Cardiac septum (tissue), 1 donor: ENCODE data around the gene TCERG1L. TPM values are rescaled to one million over a fixed set of nuclear protein-coding genes. Genes with fewer than 3 reads are reported as not detected.

Source experiments
- DNase-seq: peaks from one replicate; pipeline ENCODE4 v3.0.0-alpha.2; 2020; ENCODE audit warnings: low spot score
- intact Hi-C: fragments of 100-400 bp; cut with DNase I; formaldehyde crosslinking; loops from one replicate; pipeline ENCODE4 v1.14.0; 2022
- total RNA-seq: library from RNA; stranded (reverse); fragmentation: NEBNext Ultra II Directional; extraction: Animal tissue kit (Norgen Biotek cat#: 25700); gene quantifications from one replicate; pipeline ENCODE4 v1.2.1, GENCODE V29; 2021
- donor health status: DM: no; HTN: no; CAD: no.

Gene TCERG1L
- total RNA-seq, 1 donor from 2014 or later, result not detected

DNA sequence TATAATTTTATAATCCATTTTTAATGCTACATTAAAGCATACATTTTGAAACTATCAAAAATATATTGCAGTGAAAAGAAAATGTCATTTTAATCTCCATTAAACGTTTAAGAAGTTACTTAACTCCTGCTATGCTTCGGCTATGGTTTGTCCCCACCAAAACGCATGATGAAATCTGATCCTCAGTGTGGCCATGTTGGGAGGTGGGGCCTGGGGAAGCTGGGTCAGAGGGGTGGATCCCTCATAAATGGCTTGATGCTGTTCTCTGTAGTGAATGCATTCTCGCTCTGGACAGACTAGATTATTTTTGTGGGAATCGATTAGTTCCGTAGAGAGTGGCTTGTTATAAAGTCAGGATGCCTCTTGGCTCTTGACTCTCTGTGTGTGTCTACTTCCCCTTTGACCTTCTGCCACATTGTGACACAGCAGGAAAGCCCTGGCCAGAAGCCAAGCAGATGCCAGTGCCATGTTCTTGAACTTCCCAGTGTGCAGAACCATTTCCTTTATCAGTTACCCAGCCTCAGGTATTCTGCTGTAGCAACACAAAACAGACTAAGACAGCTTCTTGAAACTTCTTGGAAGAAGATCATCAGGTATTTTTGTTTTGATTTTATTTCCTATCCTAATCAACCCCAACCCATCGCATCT, 77.8 kb downstream of the TCERG1L start:
- no peak for DNase-seq
- intact Hi-C loops, result no loop called here

DNA sequence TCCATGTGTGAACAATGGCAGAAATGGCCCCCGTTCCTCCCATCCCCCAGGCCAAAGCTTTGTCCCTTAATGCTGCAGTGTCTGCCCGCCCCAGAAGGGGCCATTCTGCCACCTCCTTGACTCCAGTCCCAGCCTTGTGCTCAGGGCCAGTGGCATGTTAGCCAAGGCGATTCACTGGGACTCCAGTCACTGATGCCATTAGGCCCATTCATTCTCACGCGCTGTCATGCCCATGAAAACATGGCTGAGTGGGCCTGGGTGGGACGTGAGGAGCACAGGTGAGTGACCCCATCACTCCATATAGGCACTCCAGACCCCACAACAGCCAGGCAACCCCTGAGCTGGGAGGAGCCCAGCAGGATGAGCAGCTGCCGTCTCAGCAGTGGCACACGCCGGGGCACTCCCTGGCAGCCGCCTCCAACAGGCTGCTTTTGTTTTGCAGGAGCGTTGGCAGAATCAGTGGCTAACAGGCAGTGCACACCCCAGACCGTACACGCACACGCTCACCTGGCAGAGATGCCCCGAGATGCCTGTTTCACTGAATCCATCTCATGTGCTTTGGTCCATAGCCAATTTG, 79.5 kb downstream of the TCERG1L start:
- no peak for DNase-seq
- intact Hi-C loops, result no loop called here

DNA sequence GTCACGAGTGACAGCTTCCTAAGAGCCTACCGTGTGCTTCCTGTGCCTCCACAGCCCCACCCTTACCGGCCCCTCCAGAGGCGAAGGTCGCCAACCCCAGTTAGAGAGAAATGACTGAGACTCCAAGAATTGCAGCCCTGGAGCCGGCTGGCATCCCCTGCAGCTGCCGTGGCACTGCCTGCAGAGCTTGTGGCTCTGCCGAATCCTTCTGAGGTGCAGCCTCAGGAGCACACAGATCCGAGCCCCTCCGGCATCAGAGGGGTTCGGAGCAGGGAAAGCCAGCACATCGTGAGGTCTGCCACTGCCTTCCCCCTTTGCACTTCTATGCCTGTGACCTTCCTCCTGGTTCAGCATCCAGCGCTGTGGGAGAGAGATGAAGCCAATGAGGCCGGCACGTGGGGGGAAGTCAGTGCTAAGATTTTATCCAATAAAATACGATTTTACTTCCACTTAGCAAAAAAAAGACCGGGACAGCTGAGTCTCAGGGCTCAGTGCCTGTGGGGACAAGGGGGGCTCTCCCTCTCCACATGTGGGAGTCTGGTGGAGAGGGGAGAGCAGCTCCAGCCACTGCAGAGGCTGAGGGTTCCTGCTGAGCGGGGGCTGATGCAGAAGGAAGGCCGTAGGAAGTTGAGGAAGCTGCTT, 80.1 kb downstream of the TCERG1L start:
- intact Hi-C loops, result no loop called here
- DNase-seq, result no peak

DNA sequence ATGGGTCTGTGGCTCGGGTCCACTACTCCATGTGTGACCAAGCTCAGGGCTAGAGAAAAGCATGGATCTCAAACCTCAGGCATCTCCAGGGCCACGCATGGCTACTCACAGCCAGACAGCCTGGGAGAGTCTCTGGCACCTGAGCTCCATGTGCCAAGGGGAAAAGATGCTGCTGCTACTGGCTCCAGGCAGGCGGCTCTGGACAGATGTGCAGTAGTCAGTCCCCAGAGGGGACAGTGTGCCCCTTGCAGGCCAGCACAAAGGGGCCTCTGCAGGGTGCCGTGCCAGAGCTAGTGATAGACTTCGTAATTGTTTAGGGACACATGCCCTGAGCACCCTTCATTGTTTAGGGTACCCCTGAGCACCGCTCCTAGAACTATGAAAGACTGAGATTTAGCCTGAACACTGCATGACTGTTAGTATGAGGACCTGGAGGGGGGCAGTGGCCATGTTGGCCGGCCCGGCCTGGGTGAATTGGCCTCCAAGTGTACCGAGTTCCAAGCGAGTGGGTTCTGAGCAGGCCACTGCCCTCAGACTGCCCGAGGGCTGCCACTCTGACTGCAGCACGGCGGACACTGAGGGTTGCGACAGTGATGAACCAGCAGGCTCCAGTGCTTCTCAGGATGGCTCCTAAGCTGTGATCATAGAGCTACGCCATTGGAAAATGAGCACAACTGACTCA, 80.7 kb downstream of the TCERG1L start:
- DNase-seq, result no peak
- intact Hi-C loops, result no loop called here

DNA sequence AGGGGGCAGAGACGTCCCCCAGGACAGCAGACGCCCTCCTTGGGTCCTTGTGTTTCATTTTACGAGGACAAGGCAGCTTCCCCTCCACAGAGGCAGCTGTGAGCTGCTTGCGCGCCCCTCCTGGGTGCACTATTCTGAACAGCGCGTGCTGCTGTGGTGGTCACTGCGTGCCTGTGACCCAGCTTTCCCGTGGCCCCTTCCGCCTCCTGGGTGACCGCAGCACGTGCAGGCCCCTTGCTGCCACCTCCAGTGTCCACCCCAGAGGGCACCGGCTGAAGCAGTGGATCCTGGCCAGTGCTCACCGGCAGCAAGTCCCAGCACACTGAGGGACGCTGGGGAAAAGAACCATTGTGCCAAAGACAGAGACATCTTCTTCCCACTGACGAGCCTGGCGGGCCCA, 81.4 kb downstream of the TCERG1L start:
- intact Hi-C loops, result no loop called here
- no peak for DNase-seq

DNA sequence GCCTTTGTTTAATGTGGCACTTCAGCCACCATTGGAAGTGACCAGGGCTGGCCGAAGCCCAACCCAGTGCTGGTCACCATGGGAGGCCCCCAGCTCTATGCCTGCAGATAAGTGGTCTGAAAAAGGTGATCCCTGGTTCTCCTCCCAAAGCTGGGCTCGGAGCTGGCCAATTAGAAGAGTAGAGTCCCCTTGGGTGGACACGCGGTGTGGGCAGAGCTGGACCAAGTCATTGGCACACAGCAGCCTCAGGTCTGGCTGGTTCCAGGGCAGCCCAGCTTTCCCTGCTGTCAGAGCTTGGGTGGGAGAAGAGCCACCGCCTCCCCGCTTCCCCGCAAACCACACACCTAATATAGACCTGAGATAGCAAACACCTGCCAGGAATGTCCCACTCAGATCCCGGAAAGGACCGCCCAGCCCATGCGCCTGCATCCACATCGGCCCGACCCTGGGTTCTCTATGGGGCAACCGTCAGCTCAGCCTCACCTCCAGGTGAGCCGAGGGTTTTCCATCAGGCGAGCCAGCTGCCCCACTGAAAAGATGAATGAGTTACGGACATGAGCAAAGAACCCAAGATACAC, 84.3 kb downstream of the TCERG1L start:
- DNase-seq, result no peak
- intact Hi-C loops, result no loop called here

DNA sequence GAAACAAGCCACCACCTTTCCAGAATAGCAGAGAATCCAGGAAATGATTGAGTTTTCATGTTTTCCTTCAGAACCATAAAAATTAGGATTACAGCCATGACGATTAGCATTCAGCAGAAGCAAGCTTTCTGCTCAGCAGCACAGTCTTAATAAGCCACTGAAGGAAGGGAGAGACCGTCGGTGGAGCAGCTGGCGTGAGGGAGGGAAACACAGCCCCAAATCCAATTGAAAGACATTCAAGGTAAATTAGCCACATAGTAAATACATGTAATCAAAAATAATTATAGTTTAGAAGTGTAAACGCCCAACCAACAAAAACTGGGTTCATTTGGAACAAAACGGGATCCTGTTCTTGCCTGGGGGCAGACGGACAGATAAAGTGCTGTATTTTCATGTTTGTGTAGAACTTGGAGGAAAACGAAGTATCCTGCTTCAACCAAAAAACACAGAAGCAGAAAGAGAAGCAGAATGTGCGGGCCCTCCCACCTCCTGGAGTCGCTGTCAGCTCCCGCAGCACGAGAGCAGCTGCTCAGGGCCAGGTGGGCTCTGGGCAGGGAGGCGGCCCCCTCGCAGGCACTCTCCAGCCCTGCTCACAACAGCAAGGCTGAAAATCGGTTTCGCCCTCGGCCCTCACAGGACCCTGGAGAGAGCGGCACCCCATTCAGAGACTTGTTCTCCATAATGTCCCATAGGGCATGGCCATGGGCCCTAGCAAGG, 84.9 kb downstream of the TCERG1L start:
- DNase-seq, result no peak
- intact Hi-C loops, result no loop called here

DNA sequence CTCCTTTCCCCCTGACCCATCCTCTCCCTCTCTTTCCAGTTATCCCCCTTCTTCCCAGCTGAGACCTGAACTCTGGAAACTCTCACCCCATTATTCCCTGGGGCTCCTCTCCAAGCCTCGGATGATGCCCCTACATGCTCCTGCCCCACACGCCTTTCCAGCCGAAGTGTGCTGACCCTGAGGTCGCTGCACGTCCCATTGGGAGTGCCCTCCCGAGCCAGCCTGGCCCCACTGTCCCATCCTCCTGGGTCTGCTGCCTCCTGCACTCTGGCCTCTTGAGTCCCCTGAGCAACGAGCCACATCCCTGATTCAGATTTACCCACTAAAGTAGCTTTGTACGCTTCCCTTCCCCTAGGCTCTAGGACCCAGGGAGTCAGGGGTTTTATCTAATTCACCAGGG, 87.4 kb downstream of the TCERG1L start:
- intact Hi-C loops, result no loop called here
- no peak for DNase-seq

DNA sequence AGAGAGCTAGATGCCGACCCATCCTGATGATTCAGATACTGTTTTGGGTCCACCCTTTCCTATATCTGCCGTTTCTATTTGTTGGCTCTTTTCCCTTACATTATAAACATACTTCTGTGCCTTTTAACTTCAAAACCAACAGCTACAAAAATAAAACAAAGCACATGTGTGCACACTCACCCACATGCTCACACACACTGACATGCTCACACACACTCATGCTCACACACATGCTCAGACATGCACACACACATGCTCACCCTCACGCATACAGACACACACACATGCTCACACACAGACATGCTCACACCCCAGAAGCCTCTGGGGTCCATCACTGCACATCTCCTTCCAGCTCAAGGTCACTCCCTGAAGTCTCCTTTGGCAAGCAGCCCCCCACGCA, 88.1 kb downstream of the TCERG1L start:
- intact Hi-C loops, result no loop called here
- no peak for DNase-seq

DNA sequence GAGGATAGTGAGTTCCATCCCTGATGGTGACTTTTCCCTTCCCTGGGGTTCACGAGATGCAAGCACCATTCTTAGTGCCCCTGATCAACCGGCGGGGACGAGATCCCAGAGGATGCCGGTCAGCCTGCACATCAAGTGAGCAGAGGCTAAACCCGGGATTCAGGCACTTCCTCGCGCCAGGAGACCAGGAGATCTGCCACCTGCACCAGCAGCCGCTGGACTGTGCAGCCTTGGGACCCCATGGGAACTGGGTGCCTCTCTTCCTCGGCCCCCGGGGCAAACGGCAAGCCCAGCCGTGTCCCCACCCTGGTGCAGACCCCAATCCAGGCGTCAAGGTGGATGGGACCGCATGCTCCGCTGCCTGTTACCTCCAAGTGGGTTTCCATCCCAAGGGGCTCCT, 88.5 kb downstream of the TCERG1L start:
- DNase-seq, result no peak
- intact Hi-C loops, result no loop called here

DNA sequence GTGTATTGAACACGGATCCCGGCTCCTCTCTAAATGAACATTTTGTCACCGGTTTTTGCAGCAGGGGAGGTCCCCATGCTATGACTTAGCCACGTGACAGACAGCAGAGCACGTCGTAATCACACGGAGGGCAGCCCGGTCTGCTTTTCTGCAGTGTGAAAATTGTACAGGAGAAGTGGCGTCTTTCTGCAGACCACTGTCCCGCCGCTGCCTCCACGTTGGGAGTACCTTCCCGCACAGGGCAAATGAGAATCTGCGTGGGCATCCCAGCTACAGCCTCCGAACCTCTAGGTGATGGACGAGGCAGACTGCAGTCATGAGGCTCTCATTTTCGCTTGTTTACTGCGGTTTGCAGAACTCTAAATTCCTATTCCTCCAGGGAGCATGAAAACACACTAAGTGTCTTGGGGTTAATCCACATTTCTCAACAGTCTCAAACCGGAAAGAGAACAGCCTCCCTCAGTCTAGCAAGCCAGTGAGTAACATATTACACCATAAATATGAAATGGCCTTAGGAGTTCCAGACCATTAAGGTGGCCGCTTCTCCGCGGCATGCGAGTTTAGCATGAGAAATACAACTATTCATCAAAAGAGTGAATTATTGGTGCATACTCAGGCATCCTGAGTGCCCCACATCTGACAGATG, 89.8 kb downstream of the TCERG1L start:
- intact Hi-C loops, result no loop called here
- DNase-seq, result no peak

DNA sequence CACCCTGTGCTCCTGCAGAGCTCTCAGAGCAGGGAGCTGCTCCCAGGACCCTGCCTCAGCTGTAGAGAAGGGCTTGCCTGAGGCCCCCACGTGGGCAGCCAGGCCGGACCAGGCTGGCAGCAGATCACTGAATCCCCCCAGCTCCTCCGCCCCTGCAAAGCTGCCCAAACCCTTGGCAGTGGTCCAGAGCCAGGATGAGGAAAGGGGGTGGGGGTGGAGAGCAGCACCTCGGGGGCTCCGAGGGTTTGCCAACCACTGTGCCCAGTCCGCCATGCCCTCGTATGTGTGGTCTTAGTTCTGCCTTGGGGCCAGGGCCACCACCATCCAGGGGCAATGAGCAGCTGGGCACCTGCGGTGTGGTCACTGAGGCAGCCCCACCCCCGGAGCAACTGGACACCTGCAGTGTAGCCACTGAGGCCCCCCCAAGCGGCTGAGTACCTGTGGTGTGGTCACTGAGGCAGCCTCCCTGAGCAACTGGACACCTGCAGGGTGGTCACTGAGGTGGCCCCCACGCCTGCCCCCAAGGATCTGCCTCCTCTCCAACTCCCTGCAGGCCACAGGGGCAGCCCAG, 90.8 kb downstream of the TCERG1L start:
- intact Hi-C loops, result no loop called here
- DNase-seq, result no peak

DNA sequence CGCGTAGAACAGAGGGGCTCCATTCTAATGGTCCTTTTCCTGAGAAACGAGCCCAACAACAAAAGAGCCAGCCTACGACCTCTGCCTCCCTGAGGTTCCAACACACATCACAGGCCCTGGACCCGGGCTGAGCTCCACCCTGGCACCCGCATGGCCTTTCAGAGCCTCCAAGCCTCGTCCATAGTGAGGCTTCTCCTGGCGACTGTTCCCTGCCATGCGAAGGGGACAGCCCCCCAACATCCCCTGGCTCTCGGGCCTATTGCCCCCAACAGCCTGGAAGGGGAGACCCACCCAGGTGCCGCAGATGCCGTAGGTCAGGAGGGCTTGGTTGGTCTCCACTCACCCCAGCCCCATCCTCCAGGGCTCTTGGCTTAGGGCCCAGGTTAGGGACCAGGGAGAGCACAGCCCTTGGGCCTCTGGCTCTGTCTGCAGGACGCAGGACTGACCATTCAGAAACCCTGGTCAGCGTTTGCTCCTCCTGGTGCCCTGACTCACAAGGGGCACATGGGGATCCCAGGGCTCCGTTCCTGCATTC, 91.5 kb downstream of the TCERG1L start:
- intact Hi-C loops, result no loop called here

DNA sequence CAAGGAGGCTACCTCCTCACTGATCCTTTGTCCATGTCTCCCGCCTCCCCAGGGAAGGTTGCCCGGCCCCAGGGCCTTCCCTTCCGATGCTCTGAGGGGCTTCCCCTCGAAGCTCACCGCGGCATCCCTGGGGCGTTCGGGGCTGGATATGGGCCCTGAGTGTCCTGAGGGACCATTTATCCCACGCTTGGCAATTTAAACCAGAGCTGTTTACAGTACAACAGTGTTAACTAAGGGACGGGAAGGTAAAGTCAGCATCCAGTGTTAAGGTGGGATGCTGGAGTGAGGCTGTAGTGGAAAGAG, 92.0 kb downstream of the TCERG1L start:
- DNase-seq, result no peak
- intact Hi-C loops, result no loop called here

More for the DNA sequence above, 91.5 kb downstream of the TCERG1L start:
- DNase-seq, result no peak

DNA sequence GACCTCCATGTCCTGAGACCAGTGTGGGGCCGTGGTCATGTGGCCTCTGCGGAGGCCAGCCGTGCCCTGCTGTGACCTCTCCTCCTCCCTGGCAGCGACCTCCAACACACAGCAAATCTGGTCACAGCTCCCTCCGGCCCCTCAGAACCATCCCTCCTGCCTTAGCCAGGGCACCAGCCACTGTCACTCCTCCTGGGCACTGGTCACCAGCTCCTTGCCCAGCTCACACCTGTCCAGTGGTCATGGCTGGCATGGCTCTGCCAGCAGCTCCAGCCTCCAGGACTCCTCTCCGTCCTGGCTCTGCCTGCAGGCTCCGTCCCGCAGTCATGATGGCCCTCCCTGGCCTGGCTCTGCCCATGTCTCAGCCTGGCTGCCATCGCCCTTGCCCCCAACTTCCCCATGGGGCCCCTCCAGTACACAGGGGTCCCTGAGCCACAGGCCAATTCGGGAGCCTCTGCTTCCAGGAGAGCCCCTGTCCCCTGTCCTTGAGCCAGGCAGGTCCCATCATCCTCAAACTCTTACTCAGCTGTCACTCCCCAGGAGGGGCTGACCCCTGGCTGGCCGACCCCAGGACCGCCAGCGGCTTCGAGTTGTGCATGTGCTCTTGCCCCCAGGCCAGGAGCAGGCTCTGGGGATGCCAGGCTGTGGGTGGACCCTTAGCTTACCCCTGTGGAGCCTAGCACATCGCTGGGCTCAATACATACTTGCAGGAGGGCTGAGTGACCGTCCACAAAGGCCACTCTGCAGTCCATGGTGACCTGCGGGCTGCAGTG, 92.5 kb downstream of the TCERG1L start:
- intact Hi-C loops, result no loop called here
- DNase-seq, result no peak

DNA sequence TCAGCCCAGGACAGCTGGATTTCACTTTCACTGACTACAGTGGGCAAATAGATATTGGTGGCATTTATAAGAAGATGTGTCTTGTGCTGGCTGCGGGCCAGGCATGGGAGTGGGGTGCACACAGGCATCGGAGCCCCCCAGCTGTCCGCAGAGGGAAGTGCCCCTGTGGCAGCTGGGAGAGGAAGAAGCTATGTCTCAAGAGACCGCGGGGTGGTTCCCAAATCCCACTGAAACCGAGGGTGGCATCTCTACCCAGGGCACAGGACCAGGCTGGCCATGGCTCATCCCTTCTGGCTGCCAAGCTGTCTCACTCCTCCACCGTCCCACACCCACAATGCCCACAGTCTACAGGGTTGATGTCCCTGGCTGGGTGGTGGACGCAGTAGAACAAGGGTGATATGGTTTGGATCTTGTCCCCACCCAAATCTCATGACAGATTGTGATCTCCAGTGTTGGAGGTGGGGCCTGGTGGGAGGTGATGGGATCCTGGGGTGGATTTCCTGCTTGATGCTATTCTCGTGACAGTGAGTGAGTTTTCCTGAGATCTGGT, 94.8 kb downstream of the TCERG1L start:
- intact Hi-C loops, result no loop called here
- peak; percentile 49 for DNase-seq

DNA sequence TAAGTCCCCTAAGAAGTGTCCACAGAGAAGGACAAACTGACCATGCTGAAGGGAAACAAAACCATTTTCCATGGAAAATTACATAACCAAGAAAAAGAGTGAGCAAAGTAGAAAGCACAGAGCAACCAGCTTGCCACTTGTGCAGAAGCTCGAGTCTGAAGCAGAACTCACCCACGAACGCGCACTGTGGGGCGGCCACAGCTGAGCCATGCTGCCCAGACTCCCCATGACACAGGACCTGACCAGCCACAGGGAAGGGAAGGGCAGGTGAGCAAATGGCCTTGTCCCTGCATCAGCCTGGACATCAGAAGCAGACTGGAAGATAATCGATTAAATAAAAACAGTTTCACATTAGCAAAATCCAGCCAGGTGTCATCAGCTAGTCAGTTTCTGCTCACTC, 95.7 kb downstream of the TCERG1L start:
- DNase-seq, result peak; percentile 60
- intact Hi-C loops, result no loop called here
